GM12801 (cell line): ENCODE results near the gene PPP2R1A.

Experiments
- TF ChIP-seq, protein P1 (sequence below): IDR thresholded peaks from one replicate; pipeline ENCODE4 v1.5.1; 2011; ENCODE audit warnings: control low read depth; ENCODE audit not compliant: insufficient read length; ENCODE audit errors: extremely low read depth

Gene PPP2R1A

DNA sequence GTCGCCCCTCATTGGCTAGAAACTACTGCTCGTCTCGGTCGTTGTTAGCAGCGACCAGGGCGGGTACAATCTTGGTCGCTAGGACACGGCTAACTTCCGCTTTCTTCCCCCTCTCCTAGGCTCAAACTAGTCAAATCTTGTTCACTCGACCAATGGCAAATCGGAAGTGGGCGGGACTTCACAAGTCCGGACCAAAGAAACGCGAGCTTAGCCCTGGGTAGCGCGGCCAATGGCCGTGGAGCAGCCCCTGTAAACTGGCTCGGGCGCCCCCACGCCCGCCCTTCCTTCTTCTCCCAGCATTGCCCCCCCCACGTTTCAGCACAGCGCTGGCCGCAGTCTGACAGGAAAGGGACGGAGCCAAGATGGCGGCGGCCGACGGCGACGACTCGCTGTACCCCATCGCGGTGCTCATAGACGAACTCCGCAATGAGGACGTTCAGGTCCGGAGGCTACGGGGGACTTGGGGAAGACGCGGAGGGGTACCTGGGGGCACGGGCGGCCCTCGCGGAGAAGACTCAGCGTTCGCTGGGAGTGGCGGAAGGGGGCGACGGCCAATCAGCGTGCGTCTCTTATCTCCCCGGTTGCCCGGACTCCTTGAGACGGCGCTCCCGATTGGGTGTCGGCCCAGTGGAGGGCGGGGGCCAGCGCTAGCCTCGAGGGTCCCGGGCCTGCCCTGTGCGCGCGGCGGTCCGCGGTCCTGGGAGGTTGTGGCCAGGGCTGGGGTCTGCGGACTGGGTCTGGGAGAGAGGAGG, at the start of gene PPP2R1A:
PPP2R1A (plus strand) TSS at position 318 of the 752 bp plus-strand sequence; CDS start at position 363, 45 bp downstream.
- TF ChIP-seq, protein P1, sequence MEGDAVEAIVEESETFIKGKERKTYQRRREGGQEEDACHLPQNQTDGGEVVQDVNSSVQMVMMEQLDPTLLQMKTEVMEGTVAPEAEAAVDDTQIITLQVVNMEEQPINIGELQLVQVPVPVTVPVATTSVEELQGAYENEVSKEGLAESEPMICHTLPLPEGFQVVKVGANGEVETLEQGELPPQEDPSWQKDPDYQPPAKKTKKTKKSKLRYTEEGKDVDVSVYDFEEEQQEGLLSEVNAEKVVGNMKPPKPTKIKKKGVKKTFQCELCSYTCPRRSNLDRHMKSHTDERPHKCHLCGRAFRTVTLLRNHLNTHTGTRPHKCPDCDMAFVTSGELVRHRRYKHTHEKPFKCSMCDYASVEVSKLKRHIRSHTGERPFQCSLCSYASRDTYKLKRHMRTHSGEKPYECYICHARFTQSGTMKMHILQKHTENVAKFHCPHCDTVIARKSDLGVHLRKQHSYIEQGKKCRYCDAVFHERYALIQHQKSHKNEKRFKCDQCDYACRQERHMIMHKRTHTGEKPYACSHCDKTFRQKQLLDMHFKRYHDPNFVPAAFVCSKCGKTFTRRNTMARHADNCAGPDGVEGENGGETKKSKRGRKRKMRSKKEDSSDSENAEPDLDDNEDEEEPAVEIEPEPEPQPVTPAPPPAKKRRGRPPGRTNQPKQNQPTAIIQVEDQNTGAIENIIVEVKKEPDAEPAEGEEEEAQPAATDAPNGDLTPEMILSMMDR: no peak

DNA sequence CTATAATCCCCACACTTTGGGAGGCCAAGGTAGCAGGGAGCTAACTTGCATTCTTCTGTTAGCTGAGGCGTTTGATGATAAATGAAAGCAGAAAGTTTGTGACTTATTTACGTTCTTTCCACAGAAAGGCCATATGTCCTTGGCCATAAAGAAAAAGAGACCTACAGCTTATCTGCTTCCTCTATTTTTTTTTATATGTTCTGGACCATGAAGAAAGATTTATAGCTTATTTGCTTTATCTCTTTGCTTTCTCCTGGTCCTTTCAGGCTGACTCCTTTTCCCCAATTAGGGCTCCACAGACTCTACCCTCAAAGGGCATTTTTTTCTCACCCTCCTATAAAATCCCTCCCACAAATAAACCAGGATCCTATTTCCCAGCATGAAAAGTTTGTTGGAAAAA, 48.6 kb upstream of the PPP2R1A start:
- TF ChIP-seq, protein P1: no peak

DNA sequence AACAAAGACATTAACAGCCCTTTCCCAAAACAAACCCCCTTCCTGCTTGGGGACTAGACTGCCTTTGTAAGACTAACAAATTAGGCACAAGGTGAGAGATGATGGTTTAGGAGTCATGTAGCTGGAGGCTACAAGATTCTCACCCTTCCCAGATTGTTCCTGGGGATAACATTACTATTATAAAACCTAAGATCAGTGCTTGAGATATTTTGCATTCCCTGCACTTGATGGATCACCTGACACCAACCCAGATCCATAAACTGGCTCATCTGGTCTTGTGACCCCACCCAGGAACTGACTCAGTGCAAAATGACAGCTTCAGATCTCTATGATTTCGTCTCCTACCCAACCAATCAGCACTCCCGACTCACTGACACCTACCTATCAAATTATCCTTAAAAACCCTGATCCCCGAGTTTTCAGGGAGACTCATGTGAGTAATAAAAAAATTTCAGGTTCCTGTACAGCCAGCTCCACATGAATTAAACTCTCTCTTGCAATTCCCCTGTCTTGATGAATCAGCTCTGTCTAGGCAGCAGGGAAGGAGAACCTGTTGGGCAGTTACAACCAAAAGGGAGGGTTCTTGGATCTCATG, 47.8 kb upstream of the PPP2R1A start:
- TF ChIP-seq, protein P1: no peak

DNA sequence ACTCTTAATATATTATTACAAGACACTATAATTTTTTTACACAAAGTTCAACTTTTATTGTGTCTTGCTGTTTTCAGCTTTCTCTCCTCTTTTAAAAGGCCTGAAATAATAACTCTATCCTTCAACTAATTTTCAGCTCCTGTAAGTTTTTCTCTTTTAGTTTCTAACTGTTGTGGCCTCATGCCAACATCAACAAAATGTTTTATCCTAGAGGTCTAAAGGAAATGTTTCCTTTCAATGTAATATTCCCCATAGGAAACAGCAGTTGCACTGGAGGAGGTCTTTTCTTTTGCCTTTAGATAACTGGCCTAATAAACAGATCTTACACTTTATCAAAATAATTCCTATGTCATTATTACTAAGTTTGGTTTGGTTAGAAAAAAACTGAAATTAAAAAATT, 41.6 kb upstream of the PPP2R1A start:
- TF ChIP-seq, protein P1: no peak

DNA sequence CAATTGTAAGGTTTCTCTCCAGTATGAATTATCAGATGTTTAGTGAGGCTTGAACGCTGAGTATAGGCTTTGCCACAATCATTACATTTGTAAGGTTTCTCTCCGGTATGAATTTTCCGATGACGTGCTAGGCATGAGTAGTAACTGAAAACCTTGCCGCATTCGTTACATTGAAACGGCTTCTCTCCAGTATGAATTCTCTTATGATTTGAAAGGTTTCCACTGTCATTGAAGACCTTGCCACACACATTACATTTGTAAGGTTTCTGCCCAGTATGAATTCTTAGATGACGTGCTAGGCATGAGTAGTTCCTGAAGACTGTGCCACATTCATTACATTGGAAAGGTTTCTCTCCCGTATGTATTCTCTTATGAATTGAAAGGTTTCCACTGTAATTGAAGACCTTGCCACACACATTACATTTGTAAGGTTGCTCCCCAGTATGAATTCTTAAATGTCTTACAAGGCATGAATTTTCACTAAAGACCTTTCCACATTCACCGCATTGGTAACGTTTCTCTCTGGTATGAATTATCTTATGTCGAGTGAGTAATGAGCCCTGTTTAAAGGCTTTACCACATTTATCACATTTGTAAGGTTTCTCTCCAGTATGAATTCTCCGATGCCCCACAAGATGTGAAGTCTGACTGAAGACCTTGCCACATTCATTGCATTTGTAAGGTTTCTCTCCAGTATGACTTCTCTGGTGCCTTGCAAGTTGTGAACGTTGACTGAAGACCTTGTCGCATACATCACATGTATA, 34.1 kb upstream of the PPP2R1A start:
- TF ChIP-seq, protein P1: no peak

DNA sequence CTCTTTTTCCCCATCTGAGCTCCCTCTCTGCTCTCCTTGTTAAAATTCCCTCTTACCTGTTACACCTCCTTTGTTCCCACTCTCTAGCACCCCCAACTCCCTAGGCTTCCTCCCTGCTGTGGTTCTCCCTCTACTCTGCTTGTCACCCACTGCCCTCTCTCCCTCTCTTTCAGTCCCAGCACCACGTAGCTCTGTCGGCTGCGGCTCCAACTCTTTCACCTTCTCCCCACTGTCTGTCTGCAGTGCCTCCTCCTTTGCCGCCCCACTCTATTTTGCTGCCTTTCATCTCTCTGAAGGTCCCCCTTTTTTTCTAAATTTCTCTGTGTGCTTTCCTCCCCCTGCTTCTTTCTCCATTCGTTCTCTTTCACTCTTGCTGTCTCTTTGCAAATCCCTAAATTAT, 19.5 kb upstream of the PPP2R1A start:
- TF ChIP-seq, protein P1: no peak

DNA sequence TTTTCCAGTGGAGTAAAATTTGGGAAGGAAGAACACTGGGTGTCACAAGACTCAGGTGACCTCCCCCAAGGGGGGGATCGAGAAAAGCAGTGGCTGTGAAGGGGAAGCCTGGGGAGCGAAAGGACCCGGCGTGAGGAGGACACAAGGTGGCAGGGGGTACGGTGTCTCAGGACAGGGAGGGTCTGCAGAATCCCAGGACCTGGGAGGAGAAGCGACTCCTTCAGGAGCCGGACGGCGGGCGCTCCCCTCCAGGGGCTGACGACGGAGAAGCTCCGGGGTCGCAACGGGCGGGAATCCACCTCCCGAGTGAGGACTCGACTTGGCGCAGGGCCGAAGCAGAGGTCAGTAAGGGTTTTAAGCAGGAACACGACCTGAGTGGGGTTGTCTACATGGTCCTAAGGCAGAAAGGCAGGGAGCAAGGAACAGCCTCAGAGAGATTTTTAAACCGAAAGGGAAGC, 19.0 kb upstream of the PPP2R1A start:
- TF ChIP-seq, protein P1: no peak
